ENCODE data around the gene PLEKHJ1.
"Not testable (repeated sequence)": the region's sequence is repeated elsewhere in the genome, so short reads cannot be mapped to it uniquely, and the experiment has no call there.

Gene PLEKHJ1

DNA sequence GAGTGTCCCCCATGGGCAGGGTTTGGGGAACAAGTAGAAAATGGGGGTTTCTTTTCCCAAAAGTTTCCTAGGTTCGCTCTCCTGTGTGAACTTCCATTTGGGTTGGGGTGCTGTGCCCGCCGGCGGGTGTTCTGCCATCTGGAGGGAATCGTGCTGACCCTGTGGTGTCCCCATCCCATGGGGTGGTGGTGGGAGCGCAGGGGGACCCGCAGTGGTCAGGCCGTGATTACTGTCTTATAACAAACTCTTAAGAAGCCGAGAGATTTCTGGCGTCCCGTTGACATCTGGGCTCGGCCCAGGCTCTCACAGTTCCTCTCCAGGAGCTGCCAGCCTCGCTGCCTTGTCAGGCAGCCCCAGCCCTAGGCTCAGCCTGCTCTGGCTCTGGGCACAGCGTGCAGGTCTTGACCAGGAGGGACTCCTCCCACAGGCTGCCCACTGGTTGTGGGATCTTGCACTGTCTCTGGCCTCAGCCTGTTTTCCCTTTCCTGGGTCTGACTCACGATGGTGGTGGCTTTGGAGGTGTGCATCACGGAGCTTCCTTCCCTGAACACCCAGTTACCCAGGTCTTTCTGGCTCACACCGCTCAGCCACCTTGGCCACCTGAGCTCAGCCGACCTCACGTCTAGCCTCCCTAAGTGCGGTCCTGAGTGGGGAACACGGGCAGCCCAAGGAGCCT lies 34.5 kb downstream of the PLEKHJ1 start:
- Mint-ChIP-seq H3K4me3 (no peak overlapping the region), H3K27me3 (no peaks in the 10 kb centered on the region), H3K4me1 (peaks cover 24% of the 10 kb centered on the region in 2 donors), H3K36me3 (peaks cover 52 to 60% of the 10 kb centered on the region in 2 donors), H3K9me3 (no peaks in the 10 kb centered on the region), H3K27ac (peak overlapping the region; percentile 82)
- DNase-seq = no peak
- no peak for ATAC-seq (replicated peaks)

DNA sequence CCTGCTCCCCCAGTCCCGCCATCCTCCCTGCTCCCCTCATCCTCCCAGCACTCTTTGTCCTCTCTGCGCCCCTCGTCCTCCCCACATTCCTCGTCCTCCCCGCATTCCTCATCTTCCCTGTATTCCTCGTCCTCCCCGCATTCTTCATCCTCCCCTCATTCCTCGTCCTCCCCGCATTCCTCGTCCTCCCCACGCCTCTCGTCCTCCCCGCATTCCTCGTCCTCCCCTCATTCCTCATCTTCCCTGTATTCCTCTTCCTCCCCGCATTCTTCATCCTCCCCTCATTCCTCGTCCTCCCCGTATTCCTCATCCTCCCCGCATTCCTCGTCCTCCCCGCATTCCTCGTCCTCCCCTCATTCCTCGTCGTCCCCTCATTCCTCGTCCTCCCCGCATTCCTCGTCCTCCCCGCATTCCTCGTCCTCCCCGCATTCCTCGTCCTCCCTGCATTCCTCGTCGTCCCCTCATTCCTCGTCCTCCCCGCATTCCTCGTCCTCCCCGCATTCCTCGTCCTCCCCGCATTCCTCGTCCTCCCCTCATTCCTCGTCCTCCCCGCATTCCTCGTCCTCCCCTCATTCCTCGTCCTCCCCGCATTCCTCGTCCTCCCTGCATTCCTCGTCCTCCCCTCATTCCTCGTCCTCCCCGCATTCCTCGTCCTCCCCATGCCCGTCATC lies 35.4 kb downstream of the PLEKHJ1 start:
- H3K27ac Mint-ChIP-seq = peak overlapping the region; percentile 47

DNA sequence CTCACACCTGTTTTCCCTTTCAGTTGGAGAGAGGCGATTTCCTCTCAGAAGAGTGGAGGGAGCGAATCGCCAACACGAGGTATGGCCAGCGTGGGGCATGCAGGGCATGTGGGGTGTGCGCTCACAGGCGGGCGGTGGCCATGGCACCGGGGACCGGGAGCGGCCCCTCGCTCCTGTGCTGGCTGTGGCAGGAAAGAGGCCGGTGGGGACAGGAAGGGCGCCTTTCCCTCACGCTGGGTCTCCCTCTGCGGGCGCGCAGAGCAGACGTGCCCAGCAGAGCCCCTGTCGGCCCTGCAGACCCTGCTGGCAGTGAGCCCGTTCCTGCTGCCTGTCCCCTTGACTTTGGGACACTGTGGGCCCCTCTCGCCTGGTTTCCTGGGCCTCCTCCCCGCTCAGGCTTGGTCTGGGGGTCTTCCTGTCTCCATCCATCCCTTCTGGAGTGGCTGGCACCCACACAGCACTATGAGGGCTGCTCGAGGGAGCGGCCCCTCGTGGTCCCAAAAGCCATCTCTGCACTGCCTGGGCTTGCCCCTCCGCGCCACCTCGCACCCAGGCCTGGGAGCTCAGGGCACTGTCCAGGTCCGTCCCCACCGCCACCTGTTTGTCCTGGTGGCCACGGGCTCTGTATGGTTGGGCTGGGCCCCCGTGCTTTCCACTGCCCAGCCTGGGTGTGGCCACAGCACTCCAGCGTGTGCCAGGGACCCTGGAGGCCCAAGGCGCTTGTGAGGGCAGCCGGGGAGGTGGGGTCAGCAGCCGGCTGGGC lies 36.1 kb downstream of the PLEKHJ1 start:
- no peaks in the 10 kb centered on the region for H3K9me3 Mint-ChIP-seq
- ATAC-seq (replicated peaks) (no peak), DNase-seq (no peak)
- no peak overlapping the region for H3K4me3 Mint-ChIP-seq
- peaks cover 52 to 56% of the 10 kb centered on the region in 2 donors for H3K36me3 Mint-ChIP-seq
- peak overlapping the region; percentile 47 for H3K27ac Mint-ChIP-seq
- H3K4me1 Mint-ChIP-seq = peaks cover 25 to 27% of the 10 kb centered on the region in 2 donors
- H3K27me3 Mint-ChIP-seq = no peaks in the 10 kb centered on the region

More for the DNA sequence above, 35.4 kb downstream of the PLEKHJ1 start:
- Mint-ChIP-seq H3K4me1 (peaks cover 25 to 27% of the 10 kb centered on the region in 2 donors), H3K36me3 (peaks cover 51 to 58% of the 10 kb centered on the region in 2 donors)
- H3K9me3 Mint-ChIP-seq; DNase-seq; H3K27me3 Mint-ChIP-seq; H3K4me3 Mint-ChIP-seq; ATAC-seq (replicated peaks): not testable (repeated sequence)

DNA sequence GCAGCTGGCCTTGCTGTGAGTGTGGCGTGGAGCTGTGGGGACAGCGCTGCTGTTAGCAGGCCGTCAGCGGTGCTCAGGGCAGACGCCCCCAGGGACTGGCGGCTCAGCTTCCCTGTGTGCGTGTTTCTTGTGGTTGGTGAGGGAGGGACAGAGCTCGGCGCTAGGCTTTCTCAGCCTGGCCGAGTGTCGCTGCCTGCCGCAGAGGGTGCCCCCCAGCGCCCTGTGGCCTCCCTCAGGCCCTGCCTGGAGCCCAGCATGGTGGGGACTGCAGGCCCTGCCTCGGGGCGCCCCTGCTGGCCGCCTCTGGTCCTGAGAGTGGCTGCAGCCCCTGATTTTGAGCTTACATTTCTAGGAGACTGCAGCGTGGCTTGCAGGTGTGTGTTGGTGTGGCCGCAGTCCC lies 36.9 kb downstream of the PLEKHJ1 start:
- Mint-ChIP-seq H3K4me3 (no peak overlapping the region), H3K36me3 (peaks cover 48 to 54% of the 10 kb centered on the region in 2 donors), H3K27me3 (no peaks in the 10 kb centered on the region), H3K9me3 (no peaks in the 10 kb centered on the region), H3K27ac (peak overlapping the region; percentile 75), H3K4me1 (peaks cover 23 to 26% of the 10 kb centered on the region in 2 donors)
- DNase-seq (no peak), ATAC-seq (replicated peaks) (peak; percentile 27 to 46)

DNA sequence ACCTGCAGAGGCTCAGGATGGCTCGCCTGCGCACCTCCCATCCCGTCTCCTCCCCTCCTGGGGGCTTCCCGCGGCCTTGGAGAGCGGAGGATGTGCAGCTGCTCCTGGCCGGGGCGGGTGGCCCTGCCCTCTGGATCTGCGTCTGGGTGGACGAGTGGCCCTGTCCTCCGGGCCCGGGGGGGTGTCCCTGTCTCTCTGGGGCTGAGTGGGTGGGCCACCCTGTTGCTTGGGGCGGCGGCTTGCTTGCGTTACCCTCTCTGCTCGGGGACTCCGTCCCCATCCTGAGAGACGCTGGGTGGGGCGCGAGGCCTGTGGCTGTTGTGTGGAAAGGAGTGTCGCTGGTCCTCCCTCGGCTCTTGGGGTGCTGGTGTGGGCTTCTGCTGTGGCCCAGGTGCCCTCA lies 37.8 kb downstream of the PLEKHJ1 start:
- ATAC-seq (replicated peaks) (no peak), DNase-seq (no peak)
- no peak overlapping the region for H3K4me3 Mint-ChIP-seq
- peaks cover 48 to 53% of the 10 kb centered on the region in 2 donors for H3K36me3 Mint-ChIP-seq
- no peak overlapping the region for H3K27ac Mint-ChIP-seq
- no peaks in the 10 kb centered on the region for H3K9me3 Mint-ChIP-seq
- no peaks in the 10 kb centered on the region for H3K27me3 Mint-ChIP-seq
- H3K4me1 Mint-ChIP-seq = peaks cover 19 to 24% of the 10 kb centered on the region in 2 donors

DNA sequence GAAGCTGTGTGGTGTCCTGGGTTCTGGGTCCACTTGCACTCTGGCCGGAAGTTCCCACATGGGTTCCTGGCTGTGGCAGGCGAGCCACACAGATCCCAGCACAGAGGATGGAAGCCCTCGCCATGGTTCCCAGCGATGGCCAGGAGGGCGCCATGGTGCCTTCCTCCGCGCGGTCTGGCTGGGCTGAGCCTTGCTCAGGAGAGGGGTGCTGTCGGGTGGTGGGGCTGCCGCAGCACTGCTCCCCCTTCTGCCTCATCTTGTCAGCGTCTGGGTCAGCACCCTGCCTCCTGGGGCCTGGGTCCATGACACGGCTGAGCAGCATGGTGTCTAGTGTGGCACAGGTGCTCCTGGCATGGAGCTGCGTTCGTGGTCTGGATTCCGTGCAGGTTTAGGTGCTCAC lies 38.9 kb downstream of the PLEKHJ1 start:
- H3K36me3 Mint-ChIP-seq = peaks cover 54 to 60% of the 10 kb centered on the region in 2 donors
- H3K4me1 Mint-ChIP-seq = peaks cover 19 to 28% of the 10 kb centered on the region in 2 donors
- no peak for DNase-seq
- peak overlapping the region; percentile 27 for H3K27ac Mint-ChIP-seq
- no peaks in the 10 kb centered on the region for H3K27me3 Mint-ChIP-seq
- ATAC-seq (replicated peaks) = no peak
- no peak overlapping the region for H3K4me3 Mint-ChIP-seq
- no peaks in the 10 kb centered on the region for H3K9me3 Mint-ChIP-seq

DNA sequence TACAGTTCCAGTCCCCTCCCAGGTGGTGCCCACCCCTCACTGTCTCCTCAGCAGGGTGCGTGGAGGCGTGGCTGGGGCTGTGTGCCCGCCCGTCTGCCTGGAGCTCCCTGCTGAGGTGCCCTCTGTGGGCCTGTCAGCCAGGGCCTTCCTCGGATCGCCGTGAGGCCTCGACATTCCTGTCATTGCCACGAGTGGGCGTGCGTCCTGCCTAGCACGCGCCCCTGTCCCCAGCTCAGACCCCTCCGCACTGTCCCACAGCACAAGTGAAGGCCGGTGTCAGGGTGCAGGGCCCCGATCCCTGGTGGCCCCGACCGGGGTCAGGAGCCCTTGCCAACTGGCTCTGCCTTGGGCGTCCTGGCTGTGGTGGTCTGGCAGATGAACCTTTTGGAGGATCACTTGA lies 40.2 kb downstream of the PLEKHJ1 start:
- no peak overlapping the region for H3K4me3 Mint-ChIP-seq
- no peaks in the 10 kb centered on the region for H3K27me3 Mint-ChIP-seq
- no peak for ATAC-seq (replicated peaks)
- H3K9me3 Mint-ChIP-seq = no peaks in the 10 kb centered on the region
- no peak overlapping the region for H3K27ac Mint-ChIP-seq
- peaks cover 13 to 37% of the 10 kb centered on the region in 2 donors for H3K4me1 Mint-ChIP-seq
- DNase-seq = no peak
- peaks cover 56 to 57% of the 10 kb centered on the region in 2 donors for H3K36me3 Mint-ChIP-seq

DNA sequence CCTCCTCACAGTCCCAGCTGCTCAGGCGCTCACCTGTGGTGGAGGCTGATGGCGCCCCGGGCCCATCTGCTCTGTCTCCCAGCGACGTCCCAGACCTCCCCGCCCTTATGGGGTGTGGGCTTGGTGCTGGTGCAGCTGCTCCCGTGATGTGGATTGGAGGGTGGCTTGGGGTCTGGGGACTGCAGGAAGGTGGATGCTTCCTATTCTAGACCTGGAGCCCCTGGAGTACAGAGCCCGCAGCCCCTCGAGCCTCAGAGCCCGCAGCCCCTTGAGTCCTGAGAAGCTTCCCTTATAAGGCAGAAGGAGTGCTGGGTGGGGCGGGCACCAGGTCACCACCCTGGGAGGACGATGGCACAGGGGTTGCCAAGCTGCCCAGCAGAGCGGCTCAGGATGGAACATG lies 40.8 kb downstream of the PLEKHJ1 start:
- H3K4me1 Mint-ChIP-seq = peaks cover 13 to 38% of the 10 kb centered on the region in 2 donors
- no peaks in the 10 kb centered on the region for H3K27me3 Mint-ChIP-seq
- peak overlapping the region; percentile 81 for H3K27ac Mint-ChIP-seq
- H3K36me3 Mint-ChIP-seq = peaks cover 56 to 58% of the 10 kb centered on the region in 2 donors
- no peak for DNase-seq
- ATAC-seq (replicated peaks) = no peak
- H3K4me3 Mint-ChIP-seq = no peak overlapping the region
- H3K9me3 Mint-ChIP-seq = no peaks in the 10 kb centered on the region

DNA sequence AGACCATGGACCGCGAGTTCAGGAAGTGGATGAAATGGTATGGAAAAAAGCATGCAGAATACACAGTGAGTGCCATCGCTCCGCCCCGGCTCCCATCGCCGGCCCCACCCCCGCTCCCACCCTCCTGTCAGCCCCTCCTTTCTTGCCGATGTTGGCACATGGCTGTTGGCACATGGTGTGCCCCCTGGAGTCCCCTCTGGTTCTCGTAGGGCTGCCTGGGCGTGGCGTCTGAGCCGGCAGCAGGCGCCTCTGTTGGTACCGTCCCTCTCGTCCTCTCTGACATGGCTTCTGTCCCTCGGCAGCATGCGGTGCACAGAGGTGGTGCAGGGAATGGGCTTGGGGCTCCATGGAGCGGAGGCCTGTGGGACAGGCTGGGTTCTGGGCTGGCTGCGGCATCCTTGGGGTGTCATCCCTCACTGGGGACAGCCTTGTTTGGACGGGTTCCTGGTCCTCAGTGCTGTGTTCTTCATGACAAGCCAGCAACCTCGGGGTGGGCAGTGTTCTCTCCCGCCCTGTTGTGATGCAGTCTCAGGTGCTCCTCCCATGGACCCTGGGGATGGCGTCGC lies 41.5 kb downstream of the PLEKHJ1 start:
- DNase-seq = no peak
- Mint-ChIP-seq H3K36me3 (peaks cover 60% of the 10 kb centered on the region in 2 donors), H3K27ac (no peak overlapping the region)

DNA sequence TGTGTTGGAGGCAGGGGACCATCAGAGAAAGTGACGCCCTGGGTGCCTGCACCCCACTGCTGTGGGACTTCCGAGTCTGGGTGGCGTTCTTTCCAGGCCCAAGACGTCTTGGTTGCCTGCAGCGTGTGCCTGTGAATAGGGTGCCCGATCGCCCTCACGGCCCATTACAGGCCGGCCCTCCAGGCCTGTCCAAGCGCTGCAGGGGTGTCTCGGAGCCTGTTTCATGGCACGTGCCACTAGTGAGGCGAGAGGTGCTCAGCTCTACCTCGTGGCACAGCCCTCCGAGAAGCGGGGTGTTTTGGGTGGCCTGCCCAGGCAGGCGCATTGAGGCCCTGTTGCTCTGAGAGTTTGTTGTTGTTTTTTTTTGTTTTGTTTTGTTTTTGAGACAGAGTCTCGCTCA lies 42.3 kb downstream of the PLEKHJ1 start:
- H3K9me3 Mint-ChIP-seq = no peaks in the 10 kb centered on the region
- H3K27me3 Mint-ChIP-seq = no peaks in the 10 kb centered on the region
- no peak overlapping the region for H3K4me3 Mint-ChIP-seq
- H3K36me3 Mint-ChIP-seq = peaks cover 61 to 62% of the 10 kb centered on the region in 2 donors
- ATAC-seq (replicated peaks) = no peak
- no peak for DNase-seq
- H3K27ac Mint-ChIP-seq = no peak overlapping the region
- peaks cover 14 to 42% of the 10 kb centered on the region in 2 donors for H3K4me1 Mint-ChIP-seq

More for the DNA sequence above, 41.5 kb downstream of the PLEKHJ1 start:
- Mint-ChIP-seq H3K4me3 (no peak overlapping the region), H3K4me1 (peaks cover 13 to 38% of the 10 kb centered on the region in 2 donors), H3K27me3 (no peaks in the 10 kb centered on the region), H3K9me3 (no peaks in the 10 kb centered on the region)
- no peak for ATAC-seq (replicated peaks)

DNA sequence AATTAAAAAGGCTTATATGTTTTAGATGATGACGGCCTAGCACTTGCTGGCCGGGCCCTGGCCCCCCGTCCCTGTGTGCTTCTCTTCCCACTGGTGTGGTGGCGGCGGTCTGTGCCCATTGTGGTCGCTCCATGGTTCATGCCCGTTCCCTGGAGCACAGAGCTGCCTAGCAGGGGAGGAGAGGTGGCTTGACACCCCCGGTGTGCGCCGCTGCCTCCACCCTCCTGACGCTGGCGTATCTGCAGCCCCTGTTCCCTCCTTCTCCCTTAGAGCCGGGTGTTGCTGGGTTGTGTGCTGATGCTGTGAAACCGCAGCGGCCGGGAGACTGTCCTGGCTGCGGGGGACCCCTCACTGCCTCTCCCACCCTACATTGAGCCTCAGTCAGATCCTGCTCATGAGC lies 43.3 kb downstream of the PLEKHJ1 start:
- ATAC-seq (replicated peaks) = no peak
- Mint-ChIP-seq H3K27me3 (no peaks in the 10 kb centered on the region), H3K27ac (peak overlapping the region; percentile 62), H3K4me3 (no peak overlapping the region), H3K9me3 (no peaks in the 10 kb centered on the region), H3K36me3 (peaks cover 59 to 64% of the 10 kb centered on the region in 2 donors), H3K4me1 (peaks cover 17 to 48% of the 10 kb centered on the region in 2 donors)
- no peak for DNase-seq

DNA sequence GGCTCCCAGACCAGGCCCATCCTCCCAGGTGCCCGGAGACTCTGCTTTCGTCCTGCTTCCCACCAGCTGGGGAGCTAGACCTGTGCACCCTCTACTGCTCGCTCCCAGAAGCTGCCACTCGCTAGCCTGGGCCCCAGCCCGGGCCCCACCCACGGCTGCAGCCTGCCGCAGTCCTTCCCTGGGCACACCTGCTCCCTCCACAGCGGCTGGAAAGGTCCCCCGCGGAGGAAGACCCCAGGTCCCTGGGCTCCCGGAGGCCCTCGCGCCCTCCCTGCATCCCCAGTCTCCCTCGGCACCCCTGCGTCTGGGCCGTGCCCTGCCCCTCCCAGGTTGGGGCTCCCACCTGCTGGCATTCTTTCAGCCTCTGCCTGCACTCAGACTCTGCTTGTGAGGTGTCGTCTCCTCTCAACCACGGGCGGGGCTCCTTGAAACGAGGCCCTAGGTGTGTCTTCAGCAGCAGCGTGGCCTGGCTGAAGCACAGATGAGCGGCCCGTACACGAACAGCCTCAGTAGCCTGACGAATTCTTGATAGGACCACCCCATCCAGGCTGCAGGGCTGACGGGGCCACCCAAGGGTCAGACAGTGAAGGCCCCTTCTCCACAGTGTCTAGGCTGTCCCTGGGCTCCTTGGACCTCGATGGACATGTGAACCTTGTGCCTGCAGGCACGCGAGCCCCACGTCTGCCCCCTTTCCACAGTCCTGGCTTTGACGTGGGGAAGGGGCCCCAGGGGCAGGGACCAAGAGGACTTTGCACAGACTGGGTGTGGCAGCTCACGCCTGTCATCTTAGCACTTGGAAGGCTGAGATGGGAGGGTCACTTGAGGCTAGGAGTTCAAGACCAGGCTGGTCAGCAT lies 44.4 kb downstream of the PLEKHJ1 start:
- Mint-ChIP-seq H3K27me3 (no peaks in the 10 kb centered on the region), H3K4me1 (peaks cover 20 to 49% of the 10 kb centered on the region in 2 donors), H3K36me3 (peaks cover 59 to 63% of the 10 kb centered on the region in 2 donors), H3K27ac (no peak overlapping the region), H3K9me3 (peaks cover 0 to 3% of the 10 kb centered on the region in 2 donors), H3K4me3 (no peak overlapping the region)
- ATAC-seq (replicated peaks) (no peak), DNase-seq (no peak)

DNA sequence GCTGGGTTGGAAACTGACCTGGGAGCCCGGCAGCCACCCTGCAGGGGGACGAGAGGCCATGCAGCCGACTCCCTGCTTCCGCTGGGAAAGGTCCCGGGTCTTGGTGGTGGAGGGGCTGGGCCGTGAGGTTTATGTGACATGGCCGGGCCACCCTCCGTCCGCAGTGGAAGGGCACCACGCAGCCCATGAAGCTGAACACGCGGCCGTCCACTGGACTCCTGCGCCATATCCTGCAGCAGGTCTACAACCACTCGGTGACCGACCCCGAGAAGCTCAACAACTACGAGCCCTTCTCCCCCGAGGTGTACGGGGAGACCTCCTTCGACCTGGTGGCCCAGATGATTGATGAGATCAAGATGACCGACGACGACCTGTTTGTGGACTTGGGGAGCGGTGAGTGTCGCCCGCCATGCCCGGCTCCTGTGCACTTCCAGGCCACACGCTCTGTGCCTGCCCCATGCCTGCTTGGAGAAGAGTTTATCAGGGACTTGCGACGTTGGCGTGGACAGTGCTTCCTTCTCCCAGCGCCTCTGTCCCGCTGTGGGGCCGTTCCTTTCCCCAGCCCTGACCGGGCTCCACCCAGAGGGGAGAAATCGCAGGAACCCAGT lies 45.2 kb downstream of the PLEKHJ1 start:
- DNase-seq (no peak), ATAC-seq (replicated peaks) (no peak)
- no peaks in the 10 kb centered on the region for H3K27me3 Mint-ChIP-seq
- peaks cover 0 to 3% of the 10 kb centered on the region in 2 donors for H3K9me3 Mint-ChIP-seq
- H3K4me1 Mint-ChIP-seq = peaks cover 21 to 53% of the 10 kb centered on the region in 2 donors
- H3K27ac Mint-ChIP-seq = no peak overlapping the region
- H3K36me3 Mint-ChIP-seq = peaks cover 63 to 67% of the 10 kb centered on the region in 2 donors
- H3K4me3 Mint-ChIP-seq = peak overlapping the region in 1 of 2 donors; percentile 30
